RWPE2 (cell line): ENCODE measurements around the gene CACNA1B.
"Not testable (repeated sequence)": the region's sequence is repeated elsewhere in the genome, so short reads cannot be mapped to it uniquely, and the experiment has no call there.

Experiments
- ATAC-seq: fragments of 200-7000 bp; cut with Tn5 transposase; 3 replicates; pipeline ENCODE4 v1.9.1; 2021; ENCODE audit warnings: low read depth
- DNase-seq: peaks from one replicate; pipeline ENCODE4 v3.0.0-alpha.2; 2020; ENCODE audit warnings: low spot score
- H3K27ac ChIP-seq: fragments of 450-650 bp; 2 replicates; pipeline ENCODE4 v1.5.1; 2017; ENCODE audit warnings: mild to moderate bottlenecking; ENCODE audit not compliant: poor library complexity, severe bottlenecking
- H3K27me3 ChIP-seq: fragments of 250-450 bp; sonication (Bioruptor Pico); 2 replicates; pipeline ENCODE4 v1.5.1; 2021; ENCODE audit warnings: mild to moderate bottlenecking, moderate library complexity; ENCODE audit not compliant: insufficient read depth, poor library complexity, severe bottlenecking
- H3K36me3 ChIP-seq: fragments of 250-450 bp; sonication (Bioruptor Pico); 2 replicates; pipeline ENCODE4 v1.5.1; 2020; ENCODE audit warnings: low read depth, mild to moderate bottlenecking, moderate library complexity
- H3K4me1 ChIP-seq: fragments of 250-450 bp; sonication (Bioruptor Pico); 2 replicates; pipeline ENCODE4 v1.5.1; 2021; ENCODE audit warnings: mild to moderate bottlenecking, moderate library complexity; ENCODE audit not compliant: insufficient read depth, poor library complexity, severe bottlenecking
- H3K4me3 ChIP-seq: fragments of 250-450 bp; sonication (Bioruptor Pico); 2 replicates; pipeline ENCODE4 v1.5.1; 2021; ENCODE audit warnings: mild to moderate bottlenecking, moderate library complexity; ENCODE audit not compliant: severe bottlenecking
- H3K9me3 ChIP-seq: fragments of 250-450 bp; sonication (Bioruptor Pico); 2 replicates; pipeline ENCODE4 v1.5.1; 2021; ENCODE audit warnings: mild to moderate bottlenecking, moderate library complexity; ENCODE audit not compliant: severe bottlenecking
- CTCF ChIP-seq: fragments of 450-650 bp; IDR thresholded peaks from one replicate; pipeline ENCODE4 v1.5.1; 2017; ENCODE audit warnings: mild to moderate bottlenecking, moderate library complexity; ENCODE audit not compliant: poor library complexity, severe bottlenecking

CACNA1B gene

GRCh38 chr9:137890768-137891587 is 13.4 kb downstream of the CACNA1B start:
- not testable (repeated sequence) for H3K4me1 ChIP-seq, H3K27ac ChIP-seq, H3K36me3 ChIP-seq, DNase-seq, H3K9me3 ChIP-seq, ATAC-seq, H3K4me3 ChIP-seq, H3K27me3 ChIP-seq

- H3K27ac ChIP-seq: no peak overlapping the region
- no peak overlapping the region for H3K4me3 ChIP-seq
- no peak for TF ChIP-seq CTCF
- DNase-seq (no peak), ATAC-seq (no peak)
- no peaks in the 10 kb centered on the region for H3K36me3 ChIP-seq
- no peaks in the 10 kb centered on the region for H3K4me1 ChIP-seq
- H3K9me3 ChIP-seq: no peaks in the 10 kb centered on the region
- no peaks in the 10 kb centered on the region for H3K27me3 ChIP-seq
Measured at GRCh38 chr9:137891588-137892423, 14.2 kb downstream of the CACNA1B start.

- DNase-seq (no peak), ATAC-seq (no peak)
- no peaks in the 10 kb centered on the region for H3K4me1 ChIP-seq
- no peak overlapping the region for H3K4me3 ChIP-seq
- H3K27ac ChIP-seq: no peak overlapping the region
- TF ChIP-seq CTCF: no peak
- no peaks in the 10 kb centered on the region for H3K9me3 ChIP-seq
- no peaks in the 10 kb centered on the region for H3K36me3 ChIP-seq
- no peaks in the 10 kb centered on the region for H3K27me3 ChIP-seq
Measured at GRCh38 chr9:137892424-137893191, 15.0 kb downstream of the CACNA1B start.

GRCh38 chr9:137893670-137894069 is 16.1 kb downstream of the CACNA1B start:
- DNase-seq (no peak), ATAC-seq (no peak)
- no peak for TF ChIP-seq CTCF
- Histone ChIP-seq H3K27ac (no peak overlapping the region), H3K9me3 (no peaks in the 10 kb centered on the region), H3K36me3 (no peaks in the 10 kb centered on the region), H3K4me3 (no peak overlapping the region), H3K4me1 (no peaks in the 10 kb centered on the region), H3K27me3 (no peaks in the 10 kb centered on the region)
